ENCODE data around the gene TMEM169. TPM values are rescaled to one million over a fixed set of nuclear protein-coding genes. Genes with fewer than 3 reads are reported as not detected.

The TMEM169 gene
- total RNA-seq, 1 donor from 2014 or later, result 1.5 TPM

Other genes starting within 250 kb of the TMEM169 start
- 6.2 TPM for gene MREG, start 68.4 kb upstream of the TMEM169 start, total RNA-seq
- 95.5 TPM for gene PECR, start 110 bp upstream of the TMEM169 start, total RNA-seq
- gene XRCC5, start 27.4 kb downstream of the TMEM169 start, total RNA-seq, result 101 TPM